AG04449 (cell line): ENCODE data around the gene OASL.

Experiments
- CTCF ChIA-PET: fragments of 350-600 bp; formaldehyde crosslinking; extraction: SDS; loops from one replicate; lab custom pipeline; 2021; ENCODE audit warnings: antibody characterized with exemption; lab: Yijun Ruan, JAX
- POLR2A ChIA-PET: fragments of 400-600, 350-600 bp; formaldehyde crosslinking; extraction: SDS; loops from one replicate; lab custom pipeline; 2020; ENCODE audit warnings: antibody characterized with exemption, inconsistent platforms; lab: Yijun Ruan, JAX
- DNase-seq: peaks from one replicate; pipeline ENCODE4 v3.0.0-alpha.2; 2010; ENCODE audit warnings: low read depth, low spot score
- H3K4me3 ChIP-seq: 2 replicates; pipeline ENCODE4 v1.5.1; 2011; ENCODE audit warnings: low read depth, mild to moderate bottlenecking, control low read depth, low read length
- TF ChIP-seq, protein P1 (sequence below): IDR thresholded peaks from one replicate; pipeline ENCODE4 v1.5.1; 2011; ENCODE audit warnings: mild to moderate bottlenecking, moderate library complexity, low read length, control low read depth, inconsistent platforms; ENCODE audit not compliant: insufficient read depth; ENCODE audit errors: missing control alignments

OASL gene

DNA sequence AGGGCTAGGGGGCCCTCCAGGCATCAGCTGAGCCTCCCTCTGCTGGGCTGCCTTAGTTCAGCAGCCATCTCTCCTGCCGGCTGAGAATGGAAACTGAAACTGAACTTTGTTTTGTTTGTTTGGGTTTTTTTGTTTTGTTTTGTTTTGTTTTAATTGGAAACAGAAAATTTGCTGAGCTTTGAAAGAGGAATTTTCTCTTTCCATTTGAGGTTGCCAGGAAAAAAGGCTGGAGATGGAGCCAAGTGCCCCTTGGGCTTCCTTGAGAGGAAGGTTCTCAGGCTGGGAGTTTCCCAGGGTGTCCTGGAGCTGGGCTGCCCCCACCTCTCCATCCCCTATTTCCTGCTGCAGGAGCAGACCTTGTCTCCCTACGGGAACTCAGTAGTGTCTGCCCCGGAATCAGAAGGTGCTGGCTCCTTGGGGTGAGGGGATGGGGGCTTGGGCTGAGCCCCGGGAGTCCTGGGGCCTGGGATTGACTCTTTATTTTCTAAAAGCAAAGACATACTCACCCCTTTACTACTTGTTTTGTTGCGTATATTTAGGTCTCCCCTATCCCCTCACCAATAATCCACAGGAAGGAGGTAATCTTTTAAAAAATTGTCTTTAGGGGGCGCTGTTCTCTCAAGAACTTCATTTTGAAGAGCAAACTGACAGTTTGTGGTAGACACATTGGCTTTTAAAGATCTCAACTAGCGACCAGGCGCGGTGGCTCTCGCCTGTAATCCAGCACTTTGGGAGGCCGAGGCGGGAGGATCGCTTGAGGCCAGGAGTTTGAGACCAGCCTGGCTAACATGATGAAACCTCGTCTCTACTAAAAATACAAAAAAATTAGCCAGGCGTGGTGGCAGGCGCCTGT, 21.3 kb upstream of the OASL start:
- TF ChIP-seq, protein P1, sequence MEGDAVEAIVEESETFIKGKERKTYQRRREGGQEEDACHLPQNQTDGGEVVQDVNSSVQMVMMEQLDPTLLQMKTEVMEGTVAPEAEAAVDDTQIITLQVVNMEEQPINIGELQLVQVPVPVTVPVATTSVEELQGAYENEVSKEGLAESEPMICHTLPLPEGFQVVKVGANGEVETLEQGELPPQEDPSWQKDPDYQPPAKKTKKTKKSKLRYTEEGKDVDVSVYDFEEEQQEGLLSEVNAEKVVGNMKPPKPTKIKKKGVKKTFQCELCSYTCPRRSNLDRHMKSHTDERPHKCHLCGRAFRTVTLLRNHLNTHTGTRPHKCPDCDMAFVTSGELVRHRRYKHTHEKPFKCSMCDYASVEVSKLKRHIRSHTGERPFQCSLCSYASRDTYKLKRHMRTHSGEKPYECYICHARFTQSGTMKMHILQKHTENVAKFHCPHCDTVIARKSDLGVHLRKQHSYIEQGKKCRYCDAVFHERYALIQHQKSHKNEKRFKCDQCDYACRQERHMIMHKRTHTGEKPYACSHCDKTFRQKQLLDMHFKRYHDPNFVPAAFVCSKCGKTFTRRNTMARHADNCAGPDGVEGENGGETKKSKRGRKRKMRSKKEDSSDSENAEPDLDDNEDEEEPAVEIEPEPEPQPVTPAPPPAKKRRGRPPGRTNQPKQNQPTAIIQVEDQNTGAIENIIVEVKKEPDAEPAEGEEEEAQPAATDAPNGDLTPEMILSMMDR = peak; percentile 65
- POLR2A ChIA-PET = no interaction called here
- no peak for DNase-seq
- peak overlapping the region; percentile 42 for H3K4me3 ChIP-seq
- CTCF ChIA-PET = interaction anchor here (0.7 to 4.3 kb wide), 31 partner anchors 9 to 477 kb away, joined by 3 to 36 read pairs (median 5); no protein-coding TSS in a partner anchor

GRCh38 chr12:121059031-121059898, 20.2 kb upstream of the OASL start:
- no peak overlapping the region for H3K4me3 ChIP-seq
- POLR2A ChIA-PET = no interaction called here
- DNase-seq = no peak
- TF ChIP-seq, protein P1 = no peak
- CTCF ChIA-PET = interaction anchor here (0.7 to 4.3 kb wide), 28 partner anchors 9 to 478 kb away, joined by 3 to 36 read pairs (median 4); no protein-coding TSS in a partner anchor

- no peak overlapping the region for H3K4me3 ChIP-seq
- no peak for DNase-seq
- TF ChIP-seq, protein P1 = no peak
- CTCF ChIA-PET = interaction anchor here (2.5 kb wide), 1 partner anchor 10 kb away, joined by 8 read pairs; no protein-coding TSS in a partner anchor
- POLR2A ChIA-PET = no interaction called here
These were observed 18.7 kb upstream of the OASL start for GRCh38 chr12:121057794-121058193.

DNA sequence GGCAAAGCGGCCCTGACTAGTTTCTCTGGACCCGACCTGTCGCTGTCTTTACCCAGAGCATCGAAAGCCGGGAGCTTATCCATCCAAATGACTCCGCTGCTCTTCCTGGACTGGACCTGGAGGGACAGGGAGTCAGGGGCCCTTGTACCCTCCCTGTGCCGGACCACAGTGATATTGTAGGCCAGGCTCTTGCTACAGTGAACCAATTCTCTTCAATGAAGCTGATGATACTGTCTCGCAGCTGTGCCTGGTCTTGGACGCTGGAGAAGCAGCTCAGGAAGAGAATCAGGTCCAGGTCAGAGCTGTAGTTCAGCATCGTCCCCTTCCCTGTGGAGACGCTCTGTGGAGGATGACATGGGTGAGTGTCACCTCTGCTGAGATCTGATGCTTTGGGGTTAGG, 14.7 kb upstream of the OASL start:
- no peak for DNase-seq
- no peak overlapping the region for H3K4me3 ChIP-seq
- ChIA-PET CTCF (no interaction called here), POLR2A (no interaction called here)
- TF ChIP-seq, protein P1 = no peak

DNA sequence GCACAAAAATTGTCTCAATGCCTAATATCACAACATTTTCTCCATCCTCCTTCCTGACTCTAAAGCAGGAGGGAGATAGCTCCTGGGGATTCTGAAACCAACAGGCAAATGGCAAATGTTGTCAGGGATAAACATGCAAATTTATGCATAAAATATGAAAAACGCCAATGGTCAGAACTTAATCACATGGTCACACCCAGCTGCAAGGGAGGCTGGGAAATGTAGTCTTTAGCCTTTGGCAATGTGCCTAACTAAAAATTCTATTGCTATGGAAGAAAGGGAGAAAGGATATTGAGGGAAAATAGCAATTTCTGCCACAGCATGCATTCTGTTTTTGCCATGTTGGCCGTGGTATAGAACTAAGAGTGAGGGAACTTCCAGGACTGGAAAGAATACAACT, 11.7 kb upstream of the OASL start:
- CTCF ChIA-PET = interaction anchor here (0.8 to 2.6 kb wide), 3 partner anchors 9 to 46 kb away, joined by 3 to 15 read pairs (median 9); no protein-coding TSS in a partner anchor
- no peak overlapping the region for H3K4me3 ChIP-seq
- DNase-seq = no peak
- TF ChIP-seq, protein P1 = no peak
- POLR2A ChIA-PET = no interaction called here
